NT2/D1 (cell line): ENCODE results near the gene PLEKHG4B.

Source experiments
- DNase-seq: peaks from one replicate; pipeline ENCODE4 v3.0.0-alpha.2; 2011; ENCODE audit warnings: low read depth, low spot score
- H3K27me3 ChIP-seq: 2 replicates; pipeline ENCODE4 v1.6.0; 2011; ENCODE audit warnings: mild to moderate bottlenecking; ENCODE audit not compliant: insufficient read length, insufficient read depth
- H3K36me3 ChIP-seq: 2 replicates; pipeline ENCODE4 v1.6.1; 2011; ENCODE audit warnings: mild to moderate bottlenecking, low read length, mixed read lengths; ENCODE audit not compliant: insufficient read depth, insufficient read length
- H3K4me1 ChIP-seq: 2 replicates; pipeline ENCODE4 v1.5.1; 2011; ENCODE audit not compliant: insufficient read depth, insufficient read length
- H3K4me3 ChIP-seq: 2 replicates; pipeline ENCODE4 v1.5.1; 2011; ENCODE audit warnings: low read depth; ENCODE audit not compliant: insufficient read length
- H3K9ac ChIP-seq: 2 replicates; pipeline ENCODE4 v1.6.0; 2011; ENCODE audit warnings: low read depth; ENCODE audit not compliant: insufficient read length
- H3K9me3 ChIP-seq: 2 replicates; pipeline ENCODE4 v1.5.1; 2011; ENCODE audit warnings: mild to moderate bottlenecking, low read length; ENCODE audit not compliant: insufficient read depth
- SUZ12 ChIP-seq: IDR thresholded peaks from 2 replicates; pipeline ENCODE4 v1.6.1; 2011; ENCODE audit not compliant: insufficient read length, insufficient read depth; ENCODE audit errors: extremely low read depth
- YY1 ChIP-seq: IDR thresholded peaks from 2 replicates; pipeline ENCODE4 v1.6.1; 2011; ENCODE audit not compliant: insufficient read length, insufficient read depth
- ZNF274 ChIP-seq: IDR thresholded peaks from 2 replicates; pipeline ENCODE4 v1.6.1; 2011; ENCODE audit warnings: mild to moderate bottlenecking, low read depth, low read length

Gene PLEKHG4B

DNA sequence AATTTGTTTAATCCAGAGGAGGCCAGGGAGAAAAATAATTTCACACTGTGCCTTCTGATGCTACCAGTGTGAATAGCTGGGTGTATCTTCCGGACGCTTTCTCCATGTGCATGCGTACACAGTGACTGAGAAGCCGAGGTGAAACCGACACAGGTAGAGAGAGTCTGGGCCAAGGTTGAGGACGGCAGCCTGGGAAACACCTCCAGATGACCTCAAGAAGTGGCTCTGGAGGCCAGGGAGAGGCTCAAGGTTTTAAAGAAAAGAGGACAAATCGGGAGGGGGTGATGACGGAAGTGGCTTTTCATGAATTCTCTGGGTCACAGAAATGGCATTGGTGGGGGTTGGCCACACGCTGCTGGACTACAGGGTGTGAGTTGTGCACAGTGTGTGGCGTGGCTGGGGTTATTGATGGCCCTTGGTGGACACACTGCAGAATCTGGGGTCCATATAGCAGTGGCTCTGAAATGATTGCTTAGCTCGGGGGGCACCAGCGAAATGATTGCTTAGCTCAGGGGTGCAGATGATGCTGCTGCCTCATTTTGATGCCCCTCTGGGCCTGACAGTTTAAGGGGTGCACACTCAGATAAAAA is 65.3 kb downstream of the PLEKHG4B start:
- DNase-seq: no peak
- H3K36me3 ChIP-seq: peaks cover 78% of the 10 kb centered on the region
- H3K27me3 ChIP-seq: no peaks in the 10 kb centered on the region
- no peaks in the 10 kb centered on the region for H3K9me3 ChIP-seq
- no peak overlapping the region for H3K4me3 ChIP-seq
- H3K9ac ChIP-seq: no peak overlapping the region
- TF ChIP-seq ZNF274: no peak
- TF ChIP-seq SUZ12: no peak
- no peak for TF ChIP-seq YY1
- no peaks in the 10 kb centered on the region for H3K4me1 ChIP-seq

DNA sequence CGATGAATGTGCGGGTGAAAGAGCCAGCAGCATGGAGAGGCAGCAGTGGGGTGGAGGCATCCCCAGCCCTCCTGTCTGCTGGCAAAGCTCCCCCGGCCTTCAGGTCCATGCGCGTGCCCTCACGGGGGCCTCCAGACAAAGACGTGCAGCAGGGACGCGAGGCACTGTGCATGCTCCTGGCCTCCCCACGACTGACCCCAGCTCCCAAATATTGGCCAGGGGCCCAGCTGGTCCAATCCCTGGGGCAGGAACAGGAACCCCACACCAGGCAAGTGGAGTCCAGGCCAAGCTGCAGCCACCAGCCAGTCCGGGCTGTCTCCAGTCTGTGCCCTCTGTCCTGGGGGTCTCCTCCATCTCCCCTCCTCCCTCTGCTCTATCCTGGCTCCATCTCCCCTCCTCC is 65.8 kb downstream of the PLEKHG4B start:
- H3K27me3 ChIP-seq: no peaks in the 10 kb centered on the region
- no peaks in the 10 kb centered on the region for H3K4me1 ChIP-seq
- TF ChIP-seq YY1: no peak
- TF ChIP-seq SUZ12: no peak
- TF ChIP-seq ZNF274: no peak
- no peak for DNase-seq
- H3K36me3 ChIP-seq: peaks cover 81% of the 10 kb centered on the region
- H3K9me3 ChIP-seq: no peaks in the 10 kb centered on the region
- no peak overlapping the region for H3K4me3 ChIP-seq
- no peak overlapping the region for H3K9ac ChIP-seq

DNA sequence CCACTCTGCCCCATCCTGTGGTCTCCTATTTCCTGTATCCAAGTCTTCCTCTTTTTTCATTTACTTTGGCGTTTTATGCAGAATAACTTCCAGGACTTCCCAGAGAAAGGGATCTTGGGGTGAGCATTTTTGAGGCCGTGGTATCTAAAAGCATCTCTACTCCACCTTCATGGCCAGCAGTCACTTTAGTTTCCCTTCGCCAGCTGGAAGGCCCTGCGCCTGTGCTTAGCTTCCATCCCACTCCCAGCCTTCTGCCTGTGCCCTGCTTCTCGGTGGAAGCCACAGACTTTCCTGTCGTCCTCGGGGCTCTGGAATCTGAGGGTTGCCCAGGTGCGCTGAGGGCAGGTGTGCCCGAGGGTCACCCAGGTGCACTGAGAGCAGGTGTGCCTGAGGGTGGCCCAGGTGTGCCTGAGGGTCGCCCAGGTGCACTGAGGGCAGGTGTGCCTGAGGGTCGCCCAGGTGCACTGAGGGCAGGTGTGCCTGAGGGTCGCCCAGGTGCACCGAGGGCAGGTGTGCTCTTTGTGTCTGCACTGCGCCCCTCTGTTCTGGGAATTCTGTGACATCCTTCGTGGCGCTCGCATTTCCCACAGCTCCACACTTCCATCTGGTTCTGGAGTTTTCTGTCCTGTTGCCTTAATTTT is 67.0 kb downstream of the PLEKHG4B start:
- H3K4me3 ChIP-seq: no peak overlapping the region
- peaks cover 80% of the 10 kb centered on the region for H3K36me3 ChIP-seq
- no peak overlapping the region for H3K9ac ChIP-seq
- no peak for DNase-seq
- TF ChIP-seq SUZ12 (no peak), YY1 (no peak), ZNF274 (no peak)
- H3K27me3 ChIP-seq: no peaks in the 10 kb centered on the region
- no peaks in the 10 kb centered on the region; the same call in 1 of the 2 replicates for H3K9me3 ChIP-seq
- H3K4me1 ChIP-seq: no peaks in the 10 kb centered on the region

DNA sequence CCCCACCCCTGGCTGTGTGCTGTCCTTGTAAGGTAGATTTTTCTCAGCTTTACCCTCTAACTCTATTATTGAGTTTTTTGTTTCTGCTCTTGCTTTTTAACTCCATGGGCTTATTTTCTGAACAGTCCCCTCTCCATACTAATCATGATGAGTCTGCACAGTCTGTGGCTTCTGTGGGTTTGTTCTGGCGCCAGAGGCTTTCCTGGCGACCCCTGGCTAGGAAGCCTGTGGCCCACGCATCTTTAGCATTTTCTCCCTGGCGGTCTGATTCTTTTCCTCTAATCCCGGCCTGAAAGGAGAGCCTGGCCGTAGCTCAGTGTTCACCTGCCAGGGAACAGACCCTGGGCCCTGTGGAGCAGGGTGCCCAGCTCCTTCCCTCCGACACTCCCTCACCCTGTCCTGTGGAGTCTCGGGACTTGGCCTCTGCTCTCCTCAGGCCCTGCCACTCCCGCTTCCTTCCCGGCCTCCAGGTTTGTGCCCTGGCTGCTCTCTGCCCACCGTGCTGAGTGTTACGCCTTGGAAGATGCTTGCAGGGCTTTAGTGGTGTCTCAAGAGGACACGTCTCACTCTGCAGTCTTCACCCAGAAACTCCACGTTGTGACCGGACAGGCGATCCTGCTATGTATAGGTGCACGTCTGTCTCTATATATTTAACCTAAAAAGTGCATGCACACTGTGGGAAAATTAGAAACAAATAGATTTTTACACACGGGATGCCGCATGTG is 67.6 kb downstream of the PLEKHG4B start:
- no peak for TF ChIP-seq ZNF274
- TF ChIP-seq SUZ12: no peak
- TF ChIP-seq YY1: no peak
- no peaks in the 10 kb centered on the region; the same call in 1 of the 2 replicates for H3K9me3 ChIP-seq
- H3K4me3 ChIP-seq: no peak overlapping the region
- peaks cover 78% of the 10 kb centered on the region for H3K36me3 ChIP-seq
- DNase-seq: no peak
- H3K27me3 ChIP-seq: no peaks in the 10 kb centered on the region
- H3K4me1 ChIP-seq: no peaks in the 10 kb centered on the region
- H3K9ac ChIP-seq: no peak overlapping the region

- TF ChIP-seq YY1: no peak
- TF ChIP-seq ZNF274: no peak
- TF ChIP-seq SUZ12: no peak
- Histone ChIP-seq H3K36me3 (peaks cover 73% of the 10 kb centered on the region), H3K9ac (no peak overlapping the region), H3K9me3 (no peaks in the 10 kb centered on the region; the same call in 1 of the 2 replicates), H3K27me3 (no peaks in the 10 kb centered on the region), H3K4me1 (no peaks in the 10 kb centered on the region), H3K4me3 (no peak overlapping the region)
- no peak for DNase-seq
These were observed 68.2 kb downstream of the PLEKHG4B start for GRCh38 chr5:160173-160510.

- no peaks in the 10 kb centered on the region for H3K4me1 ChIP-seq
- no peaks in the 10 kb centered on the region for H3K27me3 ChIP-seq
- H3K9me3 ChIP-seq: no peaks in the 10 kb centered on the region; the same call in 1 of the 2 replicates
- TF ChIP-seq SUZ12 (no peak), ZNF274 (no peak), YY1 (no peak)
- DNase-seq: no peak
- no peak overlapping the region for H3K9ac ChIP-seq
- H3K36me3 ChIP-seq: peaks cover 63% of the 10 kb centered on the region
- H3K4me3 ChIP-seq: no peak overlapping the region
These were observed 69.2 kb downstream of the PLEKHG4B start for GRCh38 chr5:160921-161802.
